Natural killer cell (primary cell): Measurements from ENCODE around the gene HRK. TPM values are rescaled to one million over a fixed set of nuclear protein-coding genes. Genes with fewer than 3 reads are reported as not detected.

Experiments
- ATAC-seq, 3 donors: fragments of 150-1000 bp in 2 of 3; fragments of 200-7000 bp in 1 of 3; cut with Tn5 transposase; 1 replicate in 1 of 3; 2 replicates in 2 of 3; pipeline ENCODE4 v1.10.0; 2021; ENCODE audit warnings: mild to moderate bottlenecking in 2 of 3, moderate library complexity in 2 of 3
- DNase-seq, 2 donors: peaks; one replicate each; pipeline versions ENCODE4 v3.0.0 to v3.0.0-alpha.2; 2013 to 2021; ENCODE audit warnings: mixed read lengths in 1 of 2
- H3K27ac ChIP-seq: one replicate; pipeline ENCODE4 v1.5.1; 2013; ENCODE audit warnings: mild to moderate bottlenecking, low read length
- H3K27me3 ChIP-seq: one replicate; pipeline ENCODE4 v1.6.1; 2013; ENCODE audit warnings: low read length; ENCODE audit not compliant: control insufficient read depth, insufficient read depth
- H3K36me3 ChIP-seq: one replicate; pipeline ENCODE4 v1.6.1; 2013; ENCODE audit warnings: low read length; ENCODE audit not compliant: control insufficient read depth, insufficient read depth
- H3K4me1 ChIP-seq: one replicate; pipeline ENCODE4 v1.6.1; 2013; ENCODE audit warnings: low read length; ENCODE audit not compliant: control insufficient read depth, insufficient read depth
- H3K4me3 ChIP-seq: one replicate; pipeline ENCODE4 v1.5.1; 2013; ENCODE audit warnings: low read length
- H3K9me3 ChIP-seq: one replicate; pipeline ENCODE4 v1.6.1; 2013; ENCODE audit warnings: low read length; ENCODE audit not compliant: control insufficient read depth, insufficient read depth
- H3K27ac Mint-ChIP-seq, 2 donors: one replicate each; pipeline ENCODE4 v1.8.0; 2022; ENCODE audit warnings: mild to moderate bottlenecking in 2 of 2, mixed read lengths in 2 of 2, moderate library complexity in 1 of 2
- H3K27me3 Mint-ChIP-seq, 2 donors: one replicate each; pipeline ENCODE4 v1.8.0; 2022; ENCODE audit warnings: low read depth in 2 of 2, mixed read lengths in 2 of 2
- H3K36me3 Mint-ChIP-seq: one replicate; pipeline ENCODE4 v1.8.0; 2022; ENCODE audit warnings: mixed read lengths
- H3K4me1 Mint-ChIP-seq, 2 donors: one replicate each; pipeline ENCODE4 v1.8.0; 2022; ENCODE audit warnings: mixed read lengths in 2 of 2
- H3K4me3 Mint-ChIP-seq: one replicate; pipeline ENCODE4 v1.8.0; 2022; ENCODE audit warnings: mild to moderate bottlenecking, moderate library complexity, mixed read lengths
- H3K9me3 Mint-ChIP-seq, 2 donors: one replicate each; pipeline ENCODE4 v1.8.0; 2022; ENCODE audit warnings: mixed read lengths in 2 of 2
- CTCF ChIP-seq: fragments of 200-600 bp; IDR thresholded peaks from one replicate; pipeline ENCODE4 v1.8.0; 2022; ENCODE audit warnings: antibody characterized with exemption
- WGBS: methylation state at CpG from one replicate; pipeline ENCODE4 v1.1.7; 2013; ENCODE audit warnings: missing lambda C conversion rate; ENCODE audit not compliant: insufficient coverage; 5-methylcytosine and 5-hydroxymethylcytosine counted together
- intact Hi-C: fragments of 100-400 bp; cut with micrococcal nuclease; formaldehyde crosslinking; loops from one replicate; pipeline ENCODE4 v1.14.2; 2022
- total RNA-seq, 4 donors: library from RNA; stranded (reverse); fragments of 120-200 nt in 1 of 4; gene quantifications; one replicate each; pipeline versions ENCODE4 v1.2.3 to v1.2.4, GENCODE V29; 2013 to 2022

The HRK gene
- total RNA-seq, 3 donors from 2014 or later (not counting 1 experiment from before 2014, with no cell fraction given): 0.15 TPM; not detected in 2

GRCh38 chr12:116808113-116809105 is 72.8 kb downstream of the HRK start:
- Histone ChIP-seq H3K36me3 (no peaks in the 10 kb centered on the region), H3K4me3 (no peak overlapping the region), H3K4me1 (no peaks in the 10 kb centered on the region), H3K9me3 (no peaks in the 10 kb centered on the region), H3K27ac (no peak overlapping the region), H3K27me3 (no peaks in the 10 kb centered on the region)
- no peaks in the 10 kb centered on the region for H3K9me3 Mint-ChIP-seq
- DNase-seq: no peak
- no peak overlapping the region for H3K27ac Mint-ChIP-seq
- no peak overlapping the region for H3K4me3 Mint-ChIP-seq
- intact Hi-C loops: no loop called here
- no peaks in the 10 kb centered on the region for H3K27me3 Mint-ChIP-seq
- no peak for TF ChIP-seq CTCF
- no peaks in the 10 kb centered on the region for H3K4me1 Mint-ChIP-seq
- 92% methylated on average over 17 of the region's 18 CpGs for WGBS
- no peaks in the 10 kb centered on the region for H3K36me3 Mint-ChIP-seq
- ATAC-seq: no peak

GRCh38 chr12:116807546-116807945 is 73.7 kb downstream of the HRK start:
- WGBS: 87% methylated on average over 6 of the region's 6 CpGs
- no peaks in the 10 kb centered on the region for H3K27me3 Mint-ChIP-seq
- no peaks in the 10 kb centered on the region for H3K9me3 Mint-ChIP-seq
- no peaks in the 10 kb centered on the region for H3K36me3 ChIP-seq
- no peak overlapping the region for H3K4me3 Mint-ChIP-seq
- intact Hi-C loops: no loop called here
- H3K4me3 ChIP-seq: no peak overlapping the region
- H3K9me3 ChIP-seq: no peaks in the 10 kb centered on the region
- ATAC-seq (no peak), DNase-seq (no peak)
- H3K27ac Mint-ChIP-seq: no peak overlapping the region
- H3K36me3 Mint-ChIP-seq: no peaks in the 10 kb centered on the region
- no peaks in the 10 kb centered on the region for H3K27me3 ChIP-seq
- H3K27ac ChIP-seq: no peak overlapping the region
- no peaks in the 10 kb centered on the region for H3K4me1 Mint-ChIP-seq
- H3K4me1 ChIP-seq: no peaks in the 10 kb centered on the region
- TF ChIP-seq CTCF: no peak

GRCh38 chr12:116806845-116807440 is 74.3 kb downstream of the HRK start:
- Mint-ChIP-seq H3K9me3 (no peaks in the 10 kb centered on the region), H3K4me3 (no peak overlapping the region), H3K27me3 (no peaks in the 10 kb centered on the region), H3K4me1 (no peaks in the 10 kb centered on the region), H3K27ac (no peak overlapping the region), H3K36me3 (no peaks in the 10 kb centered on the region)
- no peak overlapping the region for H3K4me3 ChIP-seq
- H3K4me1 ChIP-seq: no peaks in the 10 kb centered on the region
- ATAC-seq: no peak
- intact Hi-C loops: no loop called here
- H3K9me3 ChIP-seq: no peaks in the 10 kb centered on the region
- WGBS: 94% methylated on average over 7 of the region's 10 CpGs
- TF ChIP-seq CTCF: no peak
- no peaks in the 10 kb centered on the region for H3K27me3 ChIP-seq
- no peak overlapping the region for H3K27ac ChIP-seq
- H3K36me3 ChIP-seq: no peaks in the 10 kb centered on the region
- no peak for DNase-seq

Other genes with a start within 250 kb of the HRK start
- 10 to 100 TPM; 24.4 to 37.2 (median 30.4) TPM for gene SPRING1, start 143.4 kb downstream of the HRK start, total RNA-seq
- gene RNFT2, start 143.1 kb downstream of the HRK start, total RNA-seq: 1 to 10 TPM; 4.0 to 6.9 (median 5.3) TPM
- 10 to 100 TPM; 11.5 to 16.0 (median 13.5) TPM for gene FBXW8, start 29.5 kb upstream of the HRK start, total RNA-seq
- 10 to 100 TPM; 21.7 to 30.8 (median 26.2) TPM for gene TESC, start 218.0 kb upstream of the HRK start, total RNA-seq